HEK293T (cell line): Measurements from ENCODE around the gene SLA2.

Experiments used
- ARNT ChIP-seq: fragments of 450-650 bp; IDR thresholded peaks from 2 replicates; pipeline ENCODE4 v1.6.1; 2017; ENCODE audit warnings: mild to moderate bottlenecking
- BHLHE40 ChIP-seq: fragments of 450-650 bp; IDR thresholded peaks from 2 replicates; pipeline ENCODE4 v1.6.1; 2016; ENCODE audit warnings: mild to moderate bottlenecking, moderate library complexity, borderline replicate concordance
- CTBP1 ChIP-seq: fragments of 450-650 bp; IDR thresholded peaks from 2 replicates; pipeline ENCODE4 v1.6.1; 2016; ENCODE audit warnings: borderline replicate concordance
- ELF4 ChIP-seq: fragments of 450-650 bp; IDR thresholded peaks from 2 replicates; pipeline ENCODE4 v1.6.1; 2017; ENCODE audit warnings: antibody characterized with exemption
- FOXA1 ChIP-seq: fragments of 450-650 bp; IDR thresholded peaks from 2 replicates; pipeline ENCODE4 v1.6.1; 2016; ENCODE audit warnings: mild to moderate bottlenecking
- FOXK2 ChIP-seq: fragments of 450-650 bp; IDR thresholded peaks from 2 replicates; pipeline ENCODE4 v1.6.1; 2016; ENCODE audit warnings: mild to moderate bottlenecking
- FOXM1 ChIP-seq: fragments of 450-650 bp; IDR thresholded peaks from 2 replicates; pipeline ENCODE4 v1.6.1; 2017; ENCODE audit warnings: mild to moderate bottlenecking, borderline replicate concordance
- HDGF ChIP-seq: fragments of 450-650 bp; IDR thresholded peaks from 2 replicates; pipeline ENCODE4 v1.6.1; 2017; ENCODE audit warnings: antibody characterized with exemption, borderline replicate concordance

GRCh38 chr20:36634342-36634741, 11.7 kb downstream of the SLA2 start:
- TF ChIP-seq FOXA1 (no peak), FOXM1 (no peak), ELF4 (no peak), CTBP1 (no peak), BHLHE40 (no peak), HDGF (no peak), ARNT (no peak), FOXK2 (no peak)
